HG03457 (cell line): ENCODE results near the gene NSD2.
"Not testable (repeated sequence)": the region's sequence is repeated elsewhere in the genome, so short reads cannot be mapped to it uniquely, and the experiment has no call there.

Source experiments
- ATAC-seq: cut with Tn5 transposase; IDR thresholded peaks from one replicate; pipeline ENCODE4 v1.9.1; 2021; ENCODE audit warnings: moderate number of reproducible peaks; ENCODE audit not compliant: unreplicated experiment

Gene NSD2

GRCh38 chr4:1993718-1994516 lies 122.7 kb downstream of the NSD2 start:
- not testable (repeated sequence) for ATAC-seq

- no peak for ATAC-seq
Observed at GRCh38 chr4:1994938-1995337, 123.7 kb downstream of the NSD2 start.

- ATAC-seq: no peak
Observed at GRCh38 chr4:1996866-1997611, 125.8 kb downstream of the NSD2 start.

- ATAC-seq: no peak
Observed at GRCh38 chr4:1997712-1998111, 126.5 kb downstream of the NSD2 start.

- ATAC-seq: no peak
Observed at GRCh38 chr4:1998296-1998695, 127.1 kb downstream of the NSD2 start.

- not testable (repeated sequence) for ATAC-seq
Observed at GRCh38 chr4:1999308-1999707, 128.1 kb downstream of the NSD2 start.

GRCh38 chr4:2003361-2003760 lies 132.2 kb downstream of the NSD2 start:
- not testable (repeated sequence) for ATAC-seq

GRCh38 chr4:2006367-2006766 lies 135.2 kb downstream of the NSD2 start:
- ATAC-seq: no peak

- no peak for ATAC-seq
Observed at GRCh38 chr4:2006956-2007653, 135.9 kb downstream of the NSD2 start.

- no peak for ATAC-seq
Observed at GRCh38 chr4:2007804-2008670, 136.8 kb downstream of the NSD2 start.

GRCh38 chr4:2008671-2008920 lies 137.4 kb downstream of the NSD2 start:
- ATAC-seq: no peak

- peak; percentile 67 for ATAC-seq
Observed at GRCh38 chr4:2008921-2009650, 137.9 kb downstream of the NSD2 start, which contains the start of gene NELFA. NELFA (minus strand) TSS chr4:2008974; CDS start chr4:2008959, 15 bp downstream.

GRCh38 chr4:2009651-2010233 lies 138.5 kb downstream of the NSD2 start:
- no peak for ATAC-seq

- no peak for ATAC-seq
Observed at GRCh38 chr4:2011583-2011982, 140.4 kb downstream of the NSD2 start.

- no peak for ATAC-seq
Observed at GRCh38 chr4:2015008-2015407, 143.8 kb downstream of the NSD2 start.

- not testable (repeated sequence) for ATAC-seq
Observed at GRCh38 chr4:2021358-2022018, 150.3 kb downstream of the NSD2 start.

GRCh38 chr4:2024683-2025082 lies 153.5 kb downstream of the NSD2 start:
- no peak for ATAC-seq

GRCh38 chr4:2025817-2026216 lies 154.6 kb downstream of the NSD2 start:
- ATAC-seq: no peak

- not testable (repeated sequence) for ATAC-seq
Observed at GRCh38 chr4:2027120-2027519, 155.9 kb downstream of the NSD2 start.
